ENCODE measurements around the gene ZSCAN18.

ZSCAN18 gene

DNA sequence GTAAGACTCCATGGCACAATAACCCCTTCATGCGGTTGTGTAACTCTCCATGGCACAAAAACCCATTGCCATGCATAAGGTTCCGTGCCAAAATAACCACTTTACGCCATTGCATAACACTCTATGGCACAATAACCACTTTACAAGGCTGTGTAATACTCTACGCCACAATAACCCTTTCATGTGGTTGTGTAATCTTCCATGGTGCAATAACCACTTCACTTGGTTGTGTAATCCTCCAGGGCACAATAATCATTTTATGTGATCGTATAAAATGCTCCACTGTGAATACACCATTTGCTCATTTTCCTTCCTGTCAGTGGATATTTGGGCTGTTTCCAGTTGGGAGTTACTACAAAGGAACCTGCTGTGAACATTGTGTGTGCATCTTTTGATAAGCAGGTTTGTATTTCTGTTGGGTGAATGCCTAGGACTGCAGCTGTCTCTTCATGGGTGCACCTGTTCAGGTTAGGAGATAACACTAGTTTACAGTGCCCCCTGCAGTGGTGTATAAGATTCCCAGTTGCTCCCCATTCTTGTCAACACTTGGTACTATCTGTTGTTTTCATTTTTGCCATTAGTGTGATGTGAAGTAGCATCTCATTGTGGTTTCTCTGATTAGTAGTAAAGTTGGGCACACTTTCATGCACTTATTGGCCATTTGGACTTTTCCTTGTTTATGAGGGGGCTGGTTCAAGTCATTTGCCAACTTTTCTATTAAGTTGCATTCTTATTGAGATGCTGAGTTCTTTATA is 21.1 kb upstream of the ZSCAN18 start:
- no peak overlapping the region for H3K4me3 ChIP-seq (ENCODE audit: low read length)
- no peak for DNase-seq (ENCODE audit: low read depth)
- TF ChIP-seq, protein P1, sequence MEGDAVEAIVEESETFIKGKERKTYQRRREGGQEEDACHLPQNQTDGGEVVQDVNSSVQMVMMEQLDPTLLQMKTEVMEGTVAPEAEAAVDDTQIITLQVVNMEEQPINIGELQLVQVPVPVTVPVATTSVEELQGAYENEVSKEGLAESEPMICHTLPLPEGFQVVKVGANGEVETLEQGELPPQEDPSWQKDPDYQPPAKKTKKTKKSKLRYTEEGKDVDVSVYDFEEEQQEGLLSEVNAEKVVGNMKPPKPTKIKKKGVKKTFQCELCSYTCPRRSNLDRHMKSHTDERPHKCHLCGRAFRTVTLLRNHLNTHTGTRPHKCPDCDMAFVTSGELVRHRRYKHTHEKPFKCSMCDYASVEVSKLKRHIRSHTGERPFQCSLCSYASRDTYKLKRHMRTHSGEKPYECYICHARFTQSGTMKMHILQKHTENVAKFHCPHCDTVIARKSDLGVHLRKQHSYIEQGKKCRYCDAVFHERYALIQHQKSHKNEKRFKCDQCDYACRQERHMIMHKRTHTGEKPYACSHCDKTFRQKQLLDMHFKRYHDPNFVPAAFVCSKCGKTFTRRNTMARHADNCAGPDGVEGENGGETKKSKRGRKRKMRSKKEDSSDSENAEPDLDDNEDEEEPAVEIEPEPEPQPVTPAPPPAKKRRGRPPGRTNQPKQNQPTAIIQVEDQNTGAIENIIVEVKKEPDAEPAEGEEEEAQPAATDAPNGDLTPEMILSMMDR (conservative IDR thresholded peaks at IDR 0.05; ENCODE audit: low read depth, low read length): no peak

GRCh38 chr19:58117841-58118575 is 20.0 kb upstream of the ZSCAN18 start:
- no peak overlapping the region for H3K4me3 ChIP-seq (ENCODE audit: low read length)
- TF ChIP-seq, protein P1 (conservative IDR thresholded peaks at IDR 0.05; ENCODE audit: low read depth, low read length): no peak
- DNase-seq (ENCODE audit: low read depth): no peak

DNA sequence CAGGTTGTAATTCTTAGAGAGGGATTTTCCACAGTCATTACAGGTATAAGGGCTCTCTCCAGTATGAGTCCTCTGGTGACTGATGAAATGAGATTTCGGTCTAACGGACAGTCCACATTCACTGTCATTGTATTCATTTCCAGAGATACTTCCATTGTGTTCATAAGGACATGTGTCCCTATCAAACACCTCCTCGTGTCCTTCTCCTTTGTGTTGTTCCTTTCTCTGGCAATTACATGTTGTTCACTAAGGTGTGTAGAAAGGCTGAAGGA is 10.5 kb upstream of the ZSCAN18 start:
- H3K4me3 ChIP-seq (ENCODE audit: low read length): no peak overlapping the region
- DNase-seq (ENCODE audit: low read depth): no peak
- TF ChIP-seq, protein P1 (conservative IDR thresholded peaks at IDR 0.05; ENCODE audit: low read depth, low read length): no peak

DNA sequence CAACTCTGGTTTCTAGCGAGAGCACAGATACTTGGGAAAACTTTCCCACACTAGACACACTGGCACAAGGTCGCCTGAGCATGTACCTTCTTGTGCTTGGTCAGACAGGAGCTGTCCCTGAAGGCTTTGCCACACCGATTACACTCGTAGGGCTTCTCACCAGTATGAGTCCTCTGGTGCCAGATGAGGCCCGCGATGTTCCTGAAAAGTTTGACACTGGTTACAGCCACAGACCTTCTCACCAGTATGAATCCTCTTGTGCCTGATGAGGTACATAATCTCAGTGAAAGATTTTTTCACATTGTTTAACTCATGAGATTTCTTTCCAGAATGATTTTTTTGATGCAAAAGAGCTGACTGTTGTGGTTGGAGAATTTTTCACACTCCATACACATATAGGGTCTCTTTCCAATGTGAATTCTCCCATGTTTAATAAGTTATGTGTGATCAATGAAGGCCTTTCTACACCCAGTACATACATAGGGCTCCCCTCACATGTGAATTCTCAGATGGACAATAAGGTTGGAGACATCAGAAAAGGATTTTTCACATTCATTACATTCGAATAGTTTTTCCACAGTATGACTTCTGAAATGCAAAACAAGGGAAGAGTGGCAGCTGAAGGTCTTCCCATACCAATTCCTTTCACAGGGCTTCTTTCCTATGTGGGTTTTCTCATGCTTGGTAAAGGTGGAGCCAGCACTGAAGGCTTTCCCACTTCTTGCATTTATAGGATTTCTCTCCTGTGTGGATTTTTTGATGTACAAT is 9.9 kb upstream of the ZSCAN18 start:
- DNase-seq (ENCODE audit: low read depth): no peak
- TF ChIP-seq, protein P1 (conservative IDR thresholded peaks at IDR 0.05; ENCODE audit: low read depth, low read length): no peak
- no peak overlapping the region for H3K4me3 ChIP-seq (ENCODE audit: low read length)

DNA sequence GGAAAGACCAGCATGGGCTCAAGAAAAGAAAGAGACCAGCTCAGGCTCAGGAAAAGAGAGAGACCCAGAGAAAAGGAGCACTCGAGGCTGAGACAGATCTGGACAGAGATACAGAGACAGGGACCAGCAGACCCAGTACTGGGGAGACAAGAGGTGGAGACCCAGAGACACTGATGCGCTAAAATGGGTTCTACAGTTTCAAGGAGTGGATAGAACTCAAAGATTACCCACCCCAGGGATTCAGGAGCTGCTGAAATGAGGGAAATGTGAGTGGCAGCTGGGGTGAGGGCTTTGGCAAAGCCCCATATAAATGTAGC is 609 bp upstream of the ZSCAN18 start:
- peak overlapping the region; percentile 67 for H3K4me3 ChIP-seq (ENCODE audit: low read length)
- no peak for DNase-seq (ENCODE audit: low read depth)
- TF ChIP-seq, protein P1 (conservative IDR thresholded peaks at IDR 0.05; ENCODE audit: low read depth, low read length): no peak

GRCh38 chr19:58097349-58097748 is 682 bp downstream of the ZSCAN18 start:
- DNase-seq (ENCODE audit: low read depth): no peak
- H3K4me3 ChIP-seq (ENCODE audit: low read length): peak overlapping the region; percentile 88
- TF ChIP-seq, protein P1 (conservative IDR thresholded peaks at IDR 0.05; ENCODE audit: low read depth, low read length): no peak
